Islet precursor cell (in vitro differentiated cells): ENCODE results near the gene CLEC4M.
"Not testable (repeated sequence)": the region's sequence is repeated elsewhere in the genome, so short reads cannot be mapped to it uniquely, and the experiment has no call there.

ENCODE experiments used
- DNase-seq: peaks from one replicate; pipeline ENCODE4 v3.0.0-alpha.2; 2018

CLEC4M gene

DNA sequence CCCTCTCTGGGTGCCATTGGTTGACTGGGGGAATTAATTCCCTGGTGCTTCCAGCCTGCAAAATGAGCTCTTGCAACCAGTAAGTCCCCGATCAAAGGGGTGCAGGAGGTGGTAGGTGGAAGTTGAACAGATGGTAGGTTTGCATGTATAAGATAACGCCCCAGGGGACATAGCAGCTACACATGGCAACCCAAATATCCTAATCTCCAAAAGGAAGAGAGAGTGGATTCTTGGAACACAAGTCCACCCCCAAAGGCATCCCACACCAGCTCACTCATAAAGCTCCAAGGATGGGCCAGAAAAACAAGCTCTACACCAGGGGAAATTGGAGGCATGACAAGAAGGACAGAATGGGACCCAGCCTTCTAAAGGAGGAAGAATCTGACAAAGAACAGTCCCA, 20.5 kb upstream of the CLEC4M start:
- no peak for DNase-seq

DNA sequence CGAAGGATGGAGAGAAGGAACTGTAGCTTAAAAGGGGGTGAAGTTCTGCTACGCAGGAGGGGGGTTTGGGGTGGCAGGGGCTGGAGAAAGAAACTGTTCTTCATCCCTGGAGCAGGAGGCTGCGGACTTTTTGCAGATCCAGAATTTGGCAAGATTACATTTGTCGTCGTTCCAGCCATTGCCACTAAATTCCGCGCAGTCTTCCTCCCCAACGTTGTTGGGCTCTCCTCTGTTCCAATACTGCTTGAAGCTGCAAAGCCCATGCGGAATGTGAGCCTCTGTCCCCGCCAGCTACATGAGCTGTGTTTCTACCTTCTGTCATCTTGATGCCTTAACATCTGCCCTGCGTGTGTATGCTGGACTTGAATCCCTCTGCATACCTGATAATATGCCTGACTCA, 20.1 kb upstream of the CLEC4M start:
- no peak for DNase-seq

DNA sequence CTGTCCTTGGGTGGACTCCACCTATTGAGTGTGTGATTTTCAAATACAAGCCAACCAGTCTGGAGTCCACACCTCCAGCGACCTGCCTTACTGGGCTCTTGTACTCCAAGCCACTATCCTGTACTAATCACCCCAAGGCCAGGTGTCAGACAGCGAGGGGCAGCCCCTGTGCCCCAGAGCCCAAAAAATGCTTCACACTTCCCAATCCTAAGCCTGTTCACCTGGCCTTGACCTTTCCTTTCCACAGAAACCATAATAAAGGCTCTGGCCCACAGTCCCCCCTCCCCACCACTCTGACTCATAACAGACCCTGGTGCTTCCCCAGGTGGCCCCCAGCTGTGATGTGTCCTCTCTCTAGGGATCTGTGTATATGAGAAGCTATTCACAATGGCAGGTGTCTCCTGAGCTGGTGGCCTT, 19.6 kb upstream of the CLEC4M start:
- DNase-seq = no peak

DNA sequence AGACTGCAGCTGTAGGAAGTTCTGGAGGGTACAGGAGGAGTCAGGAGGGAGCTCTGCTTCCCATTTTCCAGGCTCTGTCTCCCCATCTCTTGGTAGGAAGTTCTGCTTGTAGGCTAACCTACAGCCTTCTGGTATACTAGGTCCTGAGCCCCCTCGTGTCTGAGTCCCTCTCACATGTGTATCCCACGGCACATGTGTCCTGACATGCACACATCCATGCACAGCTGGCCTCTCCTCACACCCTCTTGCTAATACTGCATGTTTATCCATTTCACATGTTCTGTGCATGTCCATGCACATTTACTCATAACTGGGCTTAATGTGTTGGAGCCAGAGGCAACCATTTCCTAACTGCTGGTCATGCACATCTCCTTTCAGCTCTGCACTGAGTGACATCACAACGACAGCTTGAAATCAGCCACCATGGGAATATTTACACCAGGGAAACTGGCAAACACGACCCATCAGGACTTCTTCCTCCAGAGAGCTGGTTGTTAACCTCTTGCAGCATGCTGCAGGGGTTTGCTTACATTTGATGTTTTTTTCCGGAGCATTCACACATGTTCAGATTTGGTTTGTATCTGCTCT, 18.8 kb upstream of the CLEC4M start:
- DNase-seq = no peak

DNA sequence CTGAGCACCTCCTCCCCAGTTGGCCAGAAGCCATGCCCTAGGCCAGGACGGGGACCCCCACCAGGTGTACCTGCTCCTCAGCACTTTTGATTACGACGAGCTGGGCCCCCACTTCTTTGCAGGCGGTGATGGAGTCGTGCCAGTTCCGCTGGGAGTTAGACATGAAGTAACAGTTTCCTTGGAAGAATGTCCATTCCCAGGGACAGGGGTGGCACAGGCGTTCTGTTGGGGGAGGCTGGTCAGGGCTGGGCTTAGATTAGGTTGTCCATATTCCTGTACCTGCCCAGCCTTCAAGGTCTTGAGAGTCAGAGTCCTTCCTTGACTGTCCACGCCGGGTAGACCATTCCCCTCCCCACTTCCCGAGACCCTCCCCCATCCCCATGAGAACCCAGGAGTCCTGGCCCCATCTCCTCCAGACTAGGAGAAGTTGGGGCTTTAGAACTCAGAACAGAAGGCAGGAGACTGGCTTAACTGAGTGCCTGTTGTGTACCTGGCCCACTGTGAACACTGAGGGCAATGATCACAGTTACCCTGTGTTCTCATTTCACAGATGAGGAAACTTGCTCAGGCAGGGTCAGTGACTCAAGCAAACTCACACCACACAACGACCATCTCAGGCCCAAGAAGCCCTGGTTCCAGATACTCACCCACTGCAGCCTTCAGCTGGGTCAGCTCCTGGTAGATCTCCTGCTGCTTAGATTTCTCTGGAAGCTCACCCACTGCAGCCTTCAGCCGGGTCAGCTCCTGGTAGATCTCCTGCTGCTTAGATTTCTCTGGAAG, 18.0 kb upstream of the CLEC4M start:
- DNase-seq = peak; percentile 46

DNA sequence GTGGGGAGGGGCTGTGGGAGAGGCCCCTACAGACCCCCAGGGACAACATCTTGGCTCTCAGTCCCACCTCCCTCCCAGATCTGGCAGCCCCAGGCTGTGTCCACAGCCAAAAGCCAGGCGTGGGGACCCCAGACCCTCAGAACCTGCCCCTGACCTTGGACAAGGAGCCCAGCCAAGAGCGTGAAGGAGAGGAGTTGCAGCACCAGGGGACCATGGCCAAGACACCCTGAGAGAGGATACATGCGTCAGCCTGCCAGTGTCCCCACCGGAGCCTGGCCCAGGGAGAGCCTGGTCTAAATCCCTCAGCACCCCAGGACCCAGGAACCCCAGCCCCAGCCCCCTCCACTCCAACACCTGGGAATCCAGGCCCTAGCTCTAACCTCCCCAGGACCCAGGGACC, 16.7 kb upstream of the CLEC4M start:
- peak; percentile 18 for DNase-seq

DNA sequence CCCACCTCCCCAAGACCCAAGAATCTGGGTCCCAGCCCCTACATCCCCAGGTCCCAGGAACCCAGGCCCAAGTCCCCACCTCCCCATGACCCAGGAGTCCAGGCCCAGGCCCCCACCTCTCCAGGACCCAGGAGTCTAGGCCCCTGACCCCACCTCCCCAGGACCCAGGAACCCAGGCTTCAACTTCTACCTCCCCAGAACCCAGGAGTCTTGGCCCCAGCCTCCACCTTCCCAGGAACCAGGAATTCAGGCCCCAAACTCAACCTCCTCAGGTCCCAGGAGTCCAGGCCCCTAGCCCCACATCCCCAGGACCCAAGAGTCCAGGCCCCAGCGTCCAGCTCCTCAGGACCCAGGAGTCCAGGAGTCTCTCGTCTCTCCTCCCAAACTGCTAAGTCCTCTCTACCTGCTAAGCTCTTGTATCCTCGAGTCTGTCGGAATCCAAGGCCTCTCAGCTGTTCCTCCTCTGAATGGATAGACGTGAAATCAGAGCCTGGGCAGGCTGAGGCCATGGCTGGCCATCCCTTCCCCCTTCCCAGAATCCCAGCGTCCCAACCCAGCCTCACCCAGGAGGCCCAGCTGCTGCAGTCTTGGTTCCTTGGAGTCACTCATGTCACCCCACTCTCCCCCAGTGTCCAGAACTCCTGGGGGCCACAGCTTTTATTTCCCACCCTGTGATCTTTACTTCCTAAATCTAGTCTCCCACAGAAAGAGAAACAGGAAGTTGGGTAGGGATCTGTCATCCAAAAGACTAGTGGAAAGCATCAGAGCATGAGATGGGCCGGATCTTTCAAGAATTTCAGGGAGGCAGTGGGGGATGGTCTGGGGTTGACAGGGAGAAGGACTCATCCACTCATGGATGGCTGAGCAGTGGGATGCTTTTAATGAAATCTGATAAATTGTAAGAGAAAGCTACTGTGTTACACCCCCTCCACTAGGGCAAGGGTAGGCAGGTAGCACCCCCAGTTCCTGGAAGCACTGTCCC, 15.8 kb upstream of the CLEC4M start, which contains the start of gene CD209:
Gene CD209, minus strand, starts transcription at position 632 of the 982 bp plus-strand sequence. Its CDS starts 23 bp downstream, at position 609.
- DNase-seq = peak; percentile 35

DNA sequence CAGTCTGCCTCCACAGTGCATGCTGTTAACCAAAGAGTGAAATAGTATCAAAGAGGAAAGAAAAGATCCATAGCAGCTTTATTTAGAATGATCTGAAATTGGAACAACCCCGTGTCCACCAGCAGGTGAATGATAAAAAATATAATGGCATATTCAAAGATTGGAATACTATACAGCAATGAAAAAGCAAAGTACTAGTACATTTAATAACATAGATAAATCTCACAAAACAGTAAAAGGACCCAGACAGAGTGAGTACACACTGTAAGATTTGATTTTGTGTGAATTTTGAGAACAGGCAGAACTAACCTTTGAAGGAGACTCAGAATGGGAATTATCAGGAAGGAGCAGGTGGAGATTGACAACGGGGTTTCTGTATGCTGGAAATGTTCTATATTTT, 14.9 kb upstream of the CLEC4M start:
- DNase-seq = no peak

DNA sequence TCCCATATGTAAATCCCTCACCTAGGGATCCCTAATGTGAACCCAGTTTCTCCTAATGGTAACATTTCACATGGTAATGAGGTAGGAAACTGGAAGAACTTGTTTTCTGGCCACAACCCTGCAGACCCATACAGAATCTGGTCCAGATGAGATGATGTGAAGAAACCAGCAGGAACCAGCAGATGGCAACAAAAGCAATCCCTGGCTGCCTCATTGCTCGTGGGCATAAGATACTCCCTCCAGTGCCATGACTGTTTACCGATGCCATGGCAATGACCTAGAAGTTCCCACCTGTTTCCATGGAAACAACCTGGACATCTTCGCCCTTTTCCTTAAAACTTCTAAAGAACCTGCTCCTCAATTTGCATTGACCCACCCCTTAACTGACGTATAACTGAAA, 14.3 kb upstream of the CLEC4M start:
- DNase-seq = peak; percentile 66

DNA sequence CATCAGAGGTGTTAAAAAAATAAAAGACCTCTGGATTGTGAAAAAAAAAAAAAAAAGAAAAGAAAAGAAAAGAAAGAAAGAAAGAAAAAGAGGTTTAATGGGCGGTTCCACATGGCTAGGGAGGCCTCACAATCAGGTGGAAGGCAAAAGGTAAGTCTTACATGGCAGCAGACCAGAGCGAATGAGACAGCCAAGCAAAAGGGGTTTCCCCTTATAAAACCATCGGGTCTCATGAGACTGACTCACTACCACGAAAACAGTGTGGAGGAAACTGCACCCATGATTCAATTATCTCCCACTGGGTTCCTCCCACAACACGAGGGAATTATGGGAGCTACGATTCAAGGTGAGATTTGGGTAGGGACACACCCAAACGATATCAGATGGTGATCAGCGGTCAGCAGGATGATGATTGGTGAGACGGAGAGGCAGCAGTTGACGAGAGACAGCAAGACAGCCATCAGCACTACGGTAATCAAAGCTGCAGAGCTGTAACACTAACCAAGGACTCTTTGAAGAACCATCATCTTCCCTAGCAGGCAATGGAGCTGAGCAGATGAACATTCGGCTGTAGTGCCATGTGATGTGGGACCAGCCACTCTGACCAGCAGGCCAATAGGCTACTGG, 11.8 kb upstream of the CLEC4M start:
- no peak for DNase-seq

DNA sequence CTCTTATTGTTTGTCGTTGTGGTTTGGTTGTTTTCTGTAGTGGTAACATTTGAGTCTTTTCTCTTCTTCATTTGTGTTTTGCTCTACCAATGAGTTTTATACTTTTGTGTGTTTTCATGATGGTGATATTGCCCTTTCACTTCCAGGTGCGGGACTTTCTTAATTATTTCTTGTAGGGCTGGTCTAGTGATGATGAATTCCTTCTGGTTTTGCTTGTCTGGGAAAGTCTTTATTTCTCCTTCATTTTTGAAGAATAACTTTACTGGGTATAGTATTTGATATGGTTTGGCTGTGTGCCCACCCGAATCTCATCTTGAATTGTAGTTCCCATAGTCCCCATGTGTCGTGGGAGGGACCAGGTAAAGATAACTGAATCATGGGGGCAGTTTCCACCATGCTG, 6.8 kb upstream of the CLEC4M start:
- DNase-seq = no peak

DNA sequence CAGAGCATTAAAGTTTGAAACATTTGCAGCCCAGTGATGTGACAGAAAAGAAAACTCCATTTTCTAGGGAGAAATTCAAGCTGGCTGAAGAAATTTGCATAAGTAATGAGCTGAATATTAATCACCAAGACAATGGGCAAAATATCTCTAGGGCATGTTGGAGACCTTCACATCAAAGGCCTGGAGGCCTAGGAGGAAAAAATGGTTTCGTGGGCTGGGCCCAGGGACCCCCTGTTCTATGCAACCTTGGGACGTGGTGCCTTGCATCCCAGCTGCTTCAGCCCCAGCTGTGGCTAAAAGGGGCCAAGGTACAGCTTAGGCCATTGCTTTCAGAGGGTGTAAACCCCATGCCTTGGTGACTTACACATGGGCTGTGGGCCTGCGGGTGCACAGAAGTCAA, 5.7 kb upstream of the CLEC4M start:
- no peak for DNase-seq

DNA sequence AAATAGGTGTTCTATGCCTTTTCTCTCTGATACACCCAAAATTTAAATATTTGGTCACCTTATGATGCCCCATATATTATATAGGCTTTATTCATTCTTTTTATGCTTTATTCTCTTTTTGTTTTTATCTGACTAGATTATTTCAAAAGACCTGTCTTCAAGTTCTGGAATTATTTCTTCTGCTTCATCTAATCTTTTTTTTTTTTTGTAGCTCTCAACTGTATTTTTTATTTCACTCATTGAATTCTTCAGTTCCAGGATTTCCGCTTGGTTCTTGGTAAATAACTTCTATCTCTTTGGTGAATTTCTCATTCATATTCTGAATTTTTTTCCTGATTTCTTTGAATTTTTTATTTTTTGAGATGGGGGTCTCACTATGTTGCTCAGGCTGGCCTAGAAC, 3.9 kb upstream of the CLEC4M start:
- no peak for DNase-seq

DNA sequence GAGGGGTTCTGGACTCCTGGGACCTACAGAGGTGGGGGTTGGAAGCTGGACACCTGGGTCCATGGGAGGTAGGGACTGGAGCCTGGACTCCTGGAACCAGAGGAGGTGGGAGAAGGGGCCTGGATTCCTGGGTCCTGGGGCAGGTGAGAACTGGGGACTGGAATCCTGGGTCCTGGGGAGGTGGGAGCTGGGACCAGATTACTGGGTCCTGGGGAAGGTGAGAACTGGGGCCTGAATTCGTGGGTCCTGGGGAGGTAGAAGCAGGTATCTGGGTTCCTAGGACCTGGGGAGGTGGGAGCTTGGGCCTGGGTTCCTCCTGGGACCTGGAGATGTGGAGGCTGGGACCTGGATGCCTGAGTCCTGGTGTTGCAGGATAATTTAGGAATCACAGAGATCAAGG, 653 bp downstream of the CLEC4M start:
- DNase-seq = no peak

DNA sequence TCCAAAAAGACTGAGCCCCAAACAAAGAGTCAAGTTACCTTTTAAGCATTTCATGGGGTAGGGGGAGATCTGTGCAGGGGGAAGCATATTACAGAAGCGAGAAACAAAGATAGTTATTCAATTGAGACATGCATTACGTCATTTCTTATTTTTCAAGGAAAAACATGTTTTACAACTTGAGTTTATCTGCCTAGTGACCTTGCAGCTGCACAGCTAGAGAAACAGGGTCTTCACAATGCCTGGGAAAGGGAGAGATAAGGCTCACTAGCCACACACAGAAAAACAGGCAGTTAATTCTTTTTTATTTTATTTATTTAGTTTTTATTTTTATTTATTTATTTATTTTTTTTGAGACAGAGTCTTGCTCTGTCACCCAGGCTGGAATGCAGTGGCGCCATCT, 1.1 kb downstream of the CLEC4M start:
- not testable (repeated sequence) for DNase-seq

DNA sequence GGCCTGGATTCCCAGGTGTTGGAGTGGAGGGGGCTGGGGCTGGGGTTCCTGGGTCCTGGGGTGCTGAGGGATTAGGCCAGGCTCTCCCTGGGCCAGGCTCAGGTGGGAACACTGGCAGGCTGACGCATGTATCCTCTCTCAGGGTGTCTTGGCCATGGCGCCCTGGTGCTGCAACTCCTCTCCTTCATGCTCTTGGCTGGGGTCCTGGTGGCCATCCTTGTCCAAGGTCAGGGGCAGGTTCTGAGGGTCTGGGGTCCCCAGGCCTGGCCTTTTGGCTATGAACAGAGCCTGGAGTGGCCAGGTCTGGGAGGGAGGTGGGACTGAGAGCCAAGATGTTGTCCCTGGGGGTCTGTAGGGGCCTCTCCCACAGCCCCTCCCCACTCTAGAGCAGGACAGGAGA, 2.0 kb downstream of the CLEC4M start:
- not testable (repeated sequence) for DNase-seq

DNA sequence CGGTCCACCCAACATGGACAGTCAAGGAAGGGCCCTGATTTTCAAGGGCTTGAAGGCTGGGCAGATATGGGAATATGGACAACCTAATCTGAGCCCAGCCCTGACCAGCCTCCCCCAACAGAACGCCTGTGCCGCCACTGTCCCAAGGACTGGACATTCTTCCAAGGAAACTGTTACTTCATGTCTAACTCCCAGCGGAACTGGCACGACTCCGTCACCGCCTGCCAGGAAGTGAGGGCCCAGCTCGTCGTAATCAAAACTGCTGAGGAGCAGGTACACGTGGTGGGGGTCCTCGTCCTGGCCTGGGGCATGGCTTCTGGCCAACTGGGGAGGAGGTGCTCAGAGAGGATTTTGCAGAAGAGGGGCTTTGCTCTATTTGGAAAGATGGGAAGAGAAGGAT, 3.5 kb downstream of the CLEC4M start:
- no peak for DNase-seq

DNA sequence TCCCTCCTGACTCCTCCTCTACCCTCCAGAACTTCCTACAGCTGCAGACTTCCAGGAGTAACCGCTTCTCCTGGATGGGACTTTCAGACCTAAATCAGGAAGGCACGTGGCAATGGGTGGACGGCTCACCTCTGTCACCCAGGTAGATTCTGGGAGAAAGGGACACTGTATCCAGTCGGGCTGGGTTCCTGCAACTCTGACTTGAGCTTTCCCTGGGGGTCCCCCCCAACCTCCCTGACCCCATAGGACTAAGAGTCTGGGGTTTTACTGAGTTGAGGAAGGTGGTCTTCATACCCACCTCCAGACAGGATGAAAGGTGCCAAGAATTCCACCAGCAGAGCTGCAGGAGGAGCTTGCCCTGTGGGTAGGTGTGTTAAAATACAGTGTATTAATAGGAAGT, 4.4 kb downstream of the CLEC4M start:
- no peak for DNase-seq

DNA sequence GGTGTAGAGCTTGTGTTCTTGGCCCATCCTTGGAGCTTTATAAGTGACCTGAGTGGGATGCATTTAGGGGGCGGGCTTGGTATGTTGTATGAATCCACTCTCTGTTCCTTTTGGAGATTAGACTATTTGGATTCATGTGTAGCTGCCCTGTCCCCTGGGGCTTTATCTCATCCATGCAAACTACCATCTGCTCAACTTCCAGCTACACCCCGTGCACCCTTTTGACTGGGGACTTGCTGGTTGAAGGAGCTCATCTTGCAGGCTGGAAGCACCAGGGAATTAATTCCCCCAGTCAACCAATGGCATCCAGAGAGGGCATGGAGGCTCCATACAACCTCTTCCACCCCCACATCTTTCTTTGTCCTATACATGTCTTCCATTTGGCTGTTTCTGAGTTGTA, 6.1 kb downstream of the CLEC4M start:
- no peak for DNase-seq

DNA sequence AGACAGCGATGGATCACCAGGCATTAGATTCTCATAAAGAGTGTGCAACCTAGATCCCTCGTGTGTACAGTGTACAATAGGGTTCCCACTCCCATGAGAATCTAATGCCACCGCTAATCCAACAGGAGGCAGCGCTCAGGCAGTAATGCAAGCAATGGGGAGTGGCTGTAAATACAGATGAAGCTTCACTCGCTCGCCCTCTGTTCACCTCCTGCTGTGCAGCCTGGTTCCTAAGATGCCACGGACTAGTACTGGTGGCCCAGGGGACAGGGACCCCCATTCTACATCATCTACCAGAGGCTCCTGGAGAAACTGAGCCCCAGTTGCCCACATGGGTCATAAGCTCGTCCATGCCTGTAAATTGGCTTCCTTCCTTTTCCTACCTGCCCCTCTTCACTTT, 8.0 kb downstream of the CLEC4M start:
- no peak for DNase-seq

DNA sequence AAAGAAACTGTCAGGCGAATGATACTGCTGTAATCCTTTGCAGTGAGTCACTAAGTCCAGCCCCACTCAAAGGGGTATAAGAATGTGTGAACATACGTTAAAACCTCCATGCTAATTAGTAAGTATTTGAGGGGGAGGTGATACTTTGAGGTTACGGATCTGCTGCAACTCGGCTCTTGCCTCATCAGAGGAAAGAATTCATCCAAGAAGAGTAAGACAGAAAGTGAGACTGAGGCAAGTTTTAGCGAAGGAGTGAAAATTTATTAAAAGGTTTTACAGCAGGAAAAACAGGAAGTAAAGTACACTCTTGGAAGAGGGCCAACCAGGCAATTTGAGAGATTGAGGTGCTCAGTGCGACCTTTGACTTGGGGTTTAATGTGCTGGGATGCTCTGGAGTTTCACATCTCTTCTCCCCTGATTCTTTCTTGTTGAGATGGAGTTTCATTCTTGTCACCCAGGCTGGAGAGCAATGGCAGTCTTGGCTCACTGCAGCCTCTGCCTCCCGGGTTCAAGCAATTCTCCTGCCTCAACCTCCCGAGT, 9.8 kb downstream of the CLEC4M start:
- DNase-seq = no peak

DNA sequence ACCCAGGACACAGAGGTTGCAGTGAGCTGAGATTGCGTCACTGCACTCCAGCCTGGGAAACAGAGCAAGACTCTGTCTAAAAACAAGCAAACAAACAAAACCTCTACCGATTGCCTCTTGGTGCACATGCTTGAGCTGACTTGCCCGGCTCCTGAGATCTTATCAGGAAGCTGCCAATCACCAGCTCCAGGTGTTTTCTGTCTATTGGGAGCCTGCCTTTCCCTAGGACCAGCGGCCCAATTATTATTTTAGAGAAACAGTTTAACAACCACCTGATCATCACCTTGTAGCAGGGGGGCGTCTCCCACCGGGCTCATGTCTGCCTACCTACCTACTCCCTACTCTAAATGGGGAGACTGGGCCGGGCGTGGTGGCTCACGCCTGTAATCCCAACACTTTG, 10.8 kb downstream of the CLEC4M start:
- no peak for DNase-seq

DNA sequence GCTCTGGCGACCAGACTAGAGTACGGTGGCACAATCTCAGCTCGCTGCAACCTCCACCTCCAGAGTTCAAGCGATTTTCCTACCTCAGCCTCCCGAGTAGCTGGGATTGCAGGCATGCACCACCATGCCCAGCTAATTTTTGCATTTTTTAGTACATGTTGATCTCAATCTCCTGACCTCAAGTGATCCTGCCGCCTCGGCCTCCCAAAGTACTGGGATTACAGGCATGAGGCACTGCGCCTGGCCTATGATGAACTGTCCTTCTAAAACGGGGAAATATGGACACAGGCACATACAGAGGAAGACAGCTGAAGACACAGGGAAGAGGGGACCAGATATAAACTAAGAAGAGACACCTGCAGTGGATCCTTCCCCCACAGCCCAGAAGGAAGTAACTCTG, 12.7 kb downstream of the CLEC4M start:
- no peak for DNase-seq
